ENCODE results near the gene SP5.

The SP5 gene

GRCh38 chr2:170762760-170763159 is 47.6 kb downstream of the SP5 start:
- in situ Hi-C loops (cut with MboI; ENCODE audit: low pct_unique_long_range_greater_than_20kb, low sequenced_read_pairs, unreplicated experiment) = no loop called here
- TF ChIP-seq CTCF (IDR thresholded peaks at IDR 0.05; ENCODE audit: extremely low read depth, insufficient read depth, missing control alignments) = no peak
- no peak for DNase-seq (ENCODE audit: low spot score)

GRCh38 chr2:170763232-170763631 is 48.1 kb downstream of the SP5 start:
- no peak for DNase-seq (ENCODE audit: low spot score)
- in situ Hi-C loops (cut with MboI; ENCODE audit: low pct_unique_long_range_greater_than_20kb, low sequenced_read_pairs, unreplicated experiment) = no loop called here
- TF ChIP-seq CTCF (IDR thresholded peaks at IDR 0.05; ENCODE audit: extremely low read depth, insufficient read depth, missing control alignments) = no peak

GRCh38 chr2:170764880-170765261 is 49.7 kb downstream of the SP5 start:
- DNase-seq (ENCODE audit: low spot score) = no peak
- no peak for TF ChIP-seq CTCF (IDR thresholded peaks at IDR 0.05; ENCODE audit: extremely low read depth, insufficient read depth, missing control alignments)
- in situ Hi-C loops (cut with MboI; ENCODE audit: low pct_unique_long_range_greater_than_20kb, low sequenced_read_pairs, unreplicated experiment) = no loop called here

- no peak for TF ChIP-seq CTCF (IDR thresholded peaks at IDR 0.05; ENCODE audit: extremely low read depth, insufficient read depth, missing control alignments)
- in situ Hi-C loops (cut with MboI; ENCODE audit: low pct_unique_long_range_greater_than_20kb, low sequenced_read_pairs, unreplicated experiment) = no loop called here
- DNase-seq (ENCODE audit: low spot score) = no peak
These were observed 51.6 kb downstream of the SP5 start for GRCh38 chr2:170766693-170767092.
